GM12801 (cell line): ENCODE results near the gene TNFRSF1A.

Experiments
- CTCF ChIP-seq: IDR thresholded peaks from one replicate; pipeline ENCODE4 v1.5.1; 2011; ENCODE audit warnings: control low read depth; ENCODE audit not compliant: insufficient read length; ENCODE audit errors: extremely low read depth

TNFRSF1A gene

DNA sequence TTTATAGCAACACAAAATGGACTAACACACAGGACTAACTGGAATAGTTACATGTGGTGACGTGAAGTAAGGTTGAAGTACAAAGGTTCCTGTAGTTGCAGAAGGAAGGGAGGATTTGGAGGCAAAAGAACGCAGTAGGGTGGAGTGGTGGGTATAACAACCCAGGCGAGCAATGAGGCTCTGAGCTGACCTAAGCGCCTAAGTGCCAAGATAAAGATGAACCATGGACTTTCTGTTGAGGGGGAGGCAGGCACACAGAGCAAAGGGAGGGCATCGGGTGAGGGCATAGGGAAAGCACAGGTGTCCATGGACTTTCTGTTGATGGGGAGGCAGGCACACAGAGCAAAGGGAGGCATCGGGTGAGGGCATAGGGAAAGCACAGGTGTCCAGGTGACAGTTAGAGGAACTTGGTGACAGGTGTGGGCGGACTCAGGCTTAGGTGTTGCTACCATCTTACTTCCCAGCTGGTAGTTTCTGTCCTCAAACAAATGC is 18.2 kb upstream of the TNFRSF1A start:
- no peak for TF ChIP-seq CTCF

GRCh38 chr12:6358881-6359280 is 17.0 kb upstream of the TNFRSF1A start:
- no peak for TF ChIP-seq CTCF

- no peak for TF ChIP-seq CTCF
These were observed 14.5 kb upstream of the TNFRSF1A start for GRCh38 chr12:6356374-6356820.

- no peak for TF ChIP-seq CTCF
These were observed 13.9 kb upstream of the TNFRSF1A start for GRCh38 chr12:6355491-6356373.

DNA sequence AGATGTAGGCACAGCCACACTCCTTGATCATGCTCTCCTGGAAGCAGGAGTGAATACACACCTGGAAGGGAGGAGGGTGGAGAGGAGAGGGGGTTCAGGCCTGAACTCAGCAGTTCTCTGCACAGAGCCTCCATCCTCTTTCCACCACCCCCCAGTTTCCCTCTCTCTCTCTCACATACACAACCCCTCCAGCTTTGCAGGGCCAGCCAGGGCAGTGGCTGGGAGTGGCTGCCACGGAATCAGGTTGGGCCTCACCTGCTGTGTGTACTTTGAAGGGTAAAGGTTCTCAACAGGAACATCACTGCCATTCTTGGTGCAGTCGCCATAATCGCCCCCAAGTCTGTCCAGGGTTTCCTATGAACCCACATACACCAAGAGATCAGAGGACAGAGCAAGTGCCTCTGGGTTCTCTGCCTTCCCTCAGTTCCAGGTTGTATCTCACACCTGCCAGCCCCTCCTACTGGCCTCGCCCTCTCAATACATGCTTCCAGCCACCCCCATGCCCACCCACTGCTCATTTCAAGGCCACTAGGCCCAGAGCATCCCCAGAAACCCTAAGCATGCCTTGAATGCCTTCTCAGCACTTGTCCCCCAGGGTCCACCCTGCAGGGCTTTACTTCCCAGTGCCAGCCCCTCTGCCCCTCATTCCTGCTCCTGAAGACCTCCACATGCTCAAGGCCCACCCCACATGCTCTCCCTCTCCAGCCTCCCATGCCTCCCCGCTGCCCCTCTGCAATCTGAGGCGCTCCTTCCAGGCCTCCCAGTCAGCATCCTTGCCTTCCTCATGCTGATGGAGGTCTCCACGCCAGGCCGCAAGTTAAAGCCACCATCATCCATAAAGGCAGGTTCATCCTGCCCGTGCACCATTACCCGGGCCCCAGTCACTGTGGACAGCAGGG is 12.9 kb upstream of the TNFRSF1A start:
- no peak for TF ChIP-seq CTCF

DNA sequence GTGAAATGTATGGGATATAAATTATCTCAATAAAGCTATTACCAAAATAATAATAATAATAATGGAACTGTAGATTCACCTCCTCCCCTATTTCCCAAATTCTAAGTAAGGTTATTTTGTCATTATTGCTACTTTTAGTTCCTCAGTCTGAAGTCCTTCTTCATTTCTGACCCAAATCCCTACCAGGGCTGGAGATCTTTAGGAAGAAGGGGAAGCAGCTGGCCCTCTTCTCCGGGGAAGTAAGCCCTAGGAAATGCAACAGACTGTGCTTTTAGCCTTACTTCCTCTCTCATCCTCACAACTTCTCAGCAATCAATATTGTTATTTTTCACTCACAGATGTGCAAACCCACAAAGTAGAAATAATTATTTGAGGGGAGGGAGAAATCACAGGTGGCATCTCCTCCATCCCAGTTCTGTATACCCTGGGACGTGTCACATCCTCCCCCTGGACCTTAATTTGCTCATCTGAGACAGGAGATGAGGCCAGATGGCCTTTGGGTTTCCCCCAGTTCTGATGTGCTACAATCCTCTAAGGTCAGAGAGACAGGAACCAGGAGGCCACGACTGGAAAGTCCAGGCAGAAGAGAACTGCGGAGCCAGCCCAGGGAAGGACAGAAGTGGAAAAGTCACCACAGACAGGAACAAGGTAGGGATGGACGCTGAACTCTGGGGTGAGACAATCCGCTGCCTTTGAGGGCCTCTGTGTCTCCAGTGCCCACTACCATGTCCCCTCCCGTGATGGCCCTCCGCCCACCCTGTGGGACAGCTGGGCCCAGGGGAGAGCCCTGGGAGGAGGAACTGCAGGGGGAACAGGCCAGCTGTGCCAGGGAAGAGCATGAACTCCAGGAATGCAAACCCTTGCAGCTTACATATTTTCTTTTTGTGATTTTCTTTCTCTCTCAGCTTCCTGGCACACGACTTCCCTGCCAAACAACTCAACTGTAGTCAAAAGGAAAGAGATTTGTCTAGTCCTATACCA is 10.6 kb upstream of the TNFRSF1A start:
- no peak for TF ChIP-seq CTCF
